Neural progenitor cell (in vitro differentiated cells): ENCODE data around the gene CPN2.

Experiments
- EZH2 ChIP-seq: fragments of 200-600 bp; sonication (generic); IDR thresholded peaks from 2 replicates; pipeline ENCODE4 v1.6.1; 2017; ENCODE audit warnings: antibody characterized with exemption, mild to moderate bottlenecking, moderate library complexity
- EZH2phosphoT487 ChIP-seq: fragments of 200-600 bp; sonication (generic); IDR thresholded peaks from 2 replicates; pipeline ENCODE4 v1.6.1; 2017; ENCODE audit warnings: antibody characterized with exemption
- TF ChIP-seq, protein P1 (sequence below): fragments of 200-600 bp; sonication (generic); IDR thresholded peaks from 2 replicates; pipeline ENCODE4 v1.5.1; 2017; ENCODE audit warnings: antibody characterized with exemption, mild to moderate bottlenecking

DNA sequence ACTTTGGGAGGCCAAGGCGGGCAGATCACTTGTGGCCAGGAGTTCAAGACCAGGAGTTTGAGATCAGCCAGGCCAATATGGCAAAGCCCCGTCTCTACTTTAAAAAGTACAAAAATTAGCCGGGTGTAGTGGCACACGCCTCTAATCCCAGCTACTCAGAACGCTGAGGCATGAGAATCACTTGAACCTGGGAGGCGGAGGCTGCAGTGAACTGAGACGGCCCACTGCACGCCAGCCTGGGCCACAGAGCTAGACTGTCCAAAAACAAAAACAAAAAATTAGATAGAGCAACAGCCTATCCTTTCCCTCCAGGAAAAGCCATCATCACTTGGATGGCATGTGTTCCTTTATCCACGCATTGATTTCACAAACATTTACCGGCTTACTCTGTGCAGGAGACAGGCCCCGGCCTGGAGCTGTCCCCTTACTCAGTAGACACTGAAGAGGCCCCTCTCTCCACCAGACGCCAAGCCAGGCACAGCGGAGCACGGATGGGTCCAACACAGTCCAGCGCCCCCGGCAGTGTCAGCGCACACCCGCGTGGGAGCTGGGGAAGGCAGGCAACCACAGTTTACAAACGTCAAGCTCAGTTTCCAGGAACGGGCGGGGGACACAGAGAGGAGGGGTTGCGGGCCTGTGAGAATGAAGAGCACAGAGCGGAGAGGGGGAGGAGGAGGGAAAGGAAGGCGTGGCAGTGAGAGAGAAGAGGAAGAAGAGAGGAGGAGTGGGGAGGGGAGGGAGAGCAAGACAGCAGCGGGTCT, 44.8 kb upstream of the CPN2 start:
- TF ChIP-seq, protein P1, sequence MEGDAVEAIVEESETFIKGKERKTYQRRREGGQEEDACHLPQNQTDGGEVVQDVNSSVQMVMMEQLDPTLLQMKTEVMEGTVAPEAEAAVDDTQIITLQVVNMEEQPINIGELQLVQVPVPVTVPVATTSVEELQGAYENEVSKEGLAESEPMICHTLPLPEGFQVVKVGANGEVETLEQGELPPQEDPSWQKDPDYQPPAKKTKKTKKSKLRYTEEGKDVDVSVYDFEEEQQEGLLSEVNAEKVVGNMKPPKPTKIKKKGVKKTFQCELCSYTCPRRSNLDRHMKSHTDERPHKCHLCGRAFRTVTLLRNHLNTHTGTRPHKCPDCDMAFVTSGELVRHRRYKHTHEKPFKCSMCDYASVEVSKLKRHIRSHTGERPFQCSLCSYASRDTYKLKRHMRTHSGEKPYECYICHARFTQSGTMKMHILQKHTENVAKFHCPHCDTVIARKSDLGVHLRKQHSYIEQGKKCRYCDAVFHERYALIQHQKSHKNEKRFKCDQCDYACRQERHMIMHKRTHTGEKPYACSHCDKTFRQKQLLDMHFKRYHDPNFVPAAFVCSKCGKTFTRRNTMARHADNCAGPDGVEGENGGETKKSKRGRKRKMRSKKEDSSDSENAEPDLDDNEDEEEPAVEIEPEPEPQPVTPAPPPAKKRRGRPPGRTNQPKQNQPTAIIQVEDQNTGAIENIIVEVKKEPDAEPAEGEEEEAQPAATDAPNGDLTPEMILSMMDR = no peak
- TF ChIP-seq EZH2 (no peak), EZH2phosphoT487 (no peak)
